Glomerular endothelial cell (primary cell): ENCODE measurements around the gene NTRK3. TPM values are rescaled to one million over a fixed set of nuclear protein-coding genes. Genes with fewer than 3 reads are reported as not detected.
"Not testable (repeated sequence)": the region's sequence is repeated elsewhere in the genome, so short reads cannot be mapped to it uniquely, and the experiment has no call there.

Experiments used
- DNase-seq: peaks from one replicate; pipeline ENCODE4 v3.0.0-alpha.2; 2011; ENCODE audit warnings: low read depth, low spot score; ENCODE audit errors: extremely low read depth
- total RNA-seq: library from RNA; depleted of rRNA; stranded (reverse); fragments of >200 nt; gene quantifications from 2 replicates; pipeline ENCODE4 v1.2.3, GENCODE V29; 2015

The NTRK3 gene
- total RNA-seq, 1 donor from 2014 or later = 0.41 TPM

DNA sequence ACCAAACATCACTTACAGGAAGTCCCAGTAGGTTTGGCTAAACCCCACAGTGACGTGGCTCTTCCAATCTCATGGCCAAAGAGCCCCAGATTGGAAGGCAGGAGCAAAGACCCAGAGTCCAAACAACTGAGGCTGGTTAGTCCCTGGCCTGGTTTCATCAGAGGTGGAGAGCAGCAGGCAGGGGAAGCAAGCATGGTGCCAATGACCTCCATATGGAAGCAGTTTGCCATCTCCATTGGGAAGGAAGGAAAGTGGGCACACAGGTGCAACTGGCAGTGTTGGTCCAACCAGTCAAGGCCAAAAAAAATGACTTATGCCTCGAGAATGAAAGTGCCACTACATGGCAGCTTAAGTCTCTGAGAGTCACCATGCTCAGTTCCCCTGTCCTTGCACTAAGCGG is 175.9 kb downstream of the NTRK3 start:
- no peak for DNase-seq

- no peak for DNase-seq
These were observed 179.1 kb downstream of the NTRK3 start for GRCh38 chr15:88077296-88078020.

GRCh38 chr15:88076328-88076727 is 180.2 kb downstream of the NTRK3 start:
- no peak for DNase-seq

DNA sequence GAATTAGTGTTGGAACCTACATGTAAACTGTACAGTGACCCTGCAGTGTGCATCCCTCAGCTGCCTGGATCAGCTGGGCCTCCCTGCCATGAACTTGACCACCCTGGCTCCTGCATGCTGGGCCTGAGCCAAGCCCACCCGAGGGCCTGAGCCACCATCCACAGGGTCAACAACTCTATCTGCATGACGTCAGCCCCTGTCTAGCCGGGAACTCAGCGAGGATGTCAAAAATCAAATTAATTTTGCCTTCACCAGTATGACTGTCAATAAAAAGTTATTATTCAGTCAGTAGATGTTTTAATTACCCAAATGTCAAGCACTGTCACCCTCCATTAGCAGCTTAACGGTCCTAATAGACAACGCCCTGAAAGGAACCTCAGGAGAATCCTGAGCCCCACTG is 181.4 kb downstream of the NTRK3 start:
- no peak for DNase-seq

- no peak for DNase-seq
These were observed 182.2 kb downstream of the NTRK3 start for GRCh38 chr15:88074386-88074785.

GRCh38 chr15:88073391-88073691 is 183.2 kb downstream of the NTRK3 start:
- no peak for DNase-seq

GRCh38 chr15:88072598-88073390 is 183.7 kb downstream of the NTRK3 start:
- DNase-seq = no peak

- not testable (repeated sequence) for DNase-seq
These were observed 184.4 kb downstream of the NTRK3 start for GRCh38 chr15:88072133-88072532.

DNA sequence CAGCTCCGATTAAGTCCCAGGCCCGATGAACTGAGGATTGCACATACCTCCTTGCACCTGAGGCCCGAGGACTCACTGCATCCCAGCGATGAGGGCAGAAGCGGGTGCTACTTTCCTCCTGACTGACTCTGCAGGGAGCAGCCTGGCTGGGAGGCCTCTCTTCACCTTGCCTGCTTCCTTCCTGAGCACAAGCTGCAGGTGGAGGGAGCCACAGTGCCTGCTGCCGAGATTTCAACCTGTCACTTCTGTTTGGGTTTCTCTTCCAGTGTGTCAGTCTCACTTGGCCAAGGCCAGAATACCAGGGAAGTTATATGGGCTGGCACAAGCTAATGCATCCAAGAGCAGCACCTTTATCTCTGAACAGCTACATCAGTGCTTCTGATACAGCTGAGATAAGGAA is 185.4 kb downstream of the NTRK3 start:
- DNase-seq = no peak

- no peak for DNase-seq
These were observed 187.0 kb downstream of the NTRK3 start for GRCh38 chr15:88069561-88069960.

DNA sequence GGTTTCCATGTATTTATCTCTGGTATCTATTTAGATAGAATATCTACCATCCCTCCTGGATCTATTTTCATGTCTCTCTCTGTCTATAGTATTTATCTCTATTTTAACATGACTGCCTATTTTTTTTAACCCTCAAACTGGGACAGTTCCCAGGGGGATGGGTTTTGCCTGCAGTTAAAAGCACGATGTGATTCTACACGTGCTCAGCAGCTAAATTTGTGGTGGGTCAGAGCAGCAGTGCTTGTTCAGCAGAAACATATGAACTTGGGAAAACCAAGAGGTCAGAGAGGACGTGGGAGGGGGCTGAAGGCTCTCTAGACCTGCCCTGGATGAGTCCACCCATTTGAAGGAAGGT is 189.2 kb downstream of the NTRK3 start:
- DNase-seq = no peak

DNA sequence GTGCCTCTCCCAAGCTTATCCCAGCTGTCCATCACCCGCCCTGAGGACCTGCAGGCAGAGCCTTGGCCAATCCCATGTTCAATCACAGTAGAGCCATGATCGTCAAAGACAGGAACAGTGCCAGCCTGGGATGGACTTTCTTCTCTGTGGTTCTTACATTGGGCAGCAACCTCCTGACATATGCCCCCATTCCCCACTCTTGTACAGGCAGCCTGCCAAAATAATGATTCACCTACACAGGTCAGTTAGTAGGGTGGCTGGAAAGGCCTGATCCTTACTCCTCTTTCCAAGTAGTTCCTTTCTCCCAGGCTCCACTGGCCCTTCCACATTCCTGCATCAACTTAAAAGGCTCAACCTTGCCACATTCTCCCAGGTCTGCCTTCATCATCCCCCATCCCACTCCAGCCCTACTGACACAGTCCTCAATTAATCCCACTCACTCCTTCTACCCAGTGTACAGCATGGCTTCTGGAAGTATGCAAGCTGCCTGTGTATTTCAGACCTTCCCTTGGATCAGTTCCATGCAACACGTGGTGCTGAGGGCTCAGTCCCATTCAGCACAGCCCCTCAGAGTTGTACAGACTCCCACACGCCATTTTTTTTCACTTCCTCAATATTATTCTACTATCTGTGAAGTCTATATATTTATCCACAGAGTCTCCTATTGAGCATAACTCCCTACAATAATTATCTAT is 189.8 kb downstream of the NTRK3 start:
- no peak for DNase-seq

DNA sequence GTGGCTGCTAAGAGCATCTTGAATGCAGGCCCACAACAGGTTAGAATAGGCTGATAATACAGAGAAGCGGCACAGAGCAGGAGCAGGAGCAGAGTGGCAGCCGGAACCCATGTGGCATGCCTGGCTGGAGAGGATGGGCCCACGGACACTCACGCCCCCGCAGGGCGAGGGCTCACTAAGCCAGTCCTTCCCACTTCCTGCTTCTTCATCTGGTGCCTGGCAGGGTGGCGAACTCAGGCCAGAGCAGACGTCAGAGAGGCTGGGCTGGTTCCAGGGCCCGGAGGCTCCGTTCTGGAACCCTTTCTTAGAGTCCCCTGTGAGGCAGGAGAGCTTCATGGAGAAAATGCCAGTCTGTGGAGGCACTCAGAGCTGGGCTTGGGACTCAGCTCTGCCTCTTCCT is 195.1 kb downstream of the NTRK3 start:
- DNase-seq = no peak

DNA sequence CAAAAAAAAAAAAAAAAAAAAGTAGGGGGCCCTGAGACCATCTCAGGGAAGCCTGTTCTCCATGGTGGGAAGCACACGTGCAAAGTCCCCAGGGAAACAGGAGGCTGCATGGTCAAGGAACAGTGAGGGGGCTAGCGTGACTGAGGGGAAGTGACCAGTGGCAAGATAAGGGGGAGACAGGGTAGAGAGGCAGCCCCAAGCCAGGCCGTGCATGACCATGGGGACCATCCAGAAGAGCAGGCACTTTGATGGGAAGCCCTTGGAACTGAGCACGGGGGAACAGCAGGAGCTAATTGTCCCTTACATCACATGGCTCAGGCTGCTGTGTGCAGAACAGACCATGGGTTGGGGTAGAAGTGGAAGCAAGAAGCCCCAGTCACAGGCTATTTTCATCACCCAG is 196.2 kb downstream of the NTRK3 start:
- no peak for DNase-seq

DNA sequence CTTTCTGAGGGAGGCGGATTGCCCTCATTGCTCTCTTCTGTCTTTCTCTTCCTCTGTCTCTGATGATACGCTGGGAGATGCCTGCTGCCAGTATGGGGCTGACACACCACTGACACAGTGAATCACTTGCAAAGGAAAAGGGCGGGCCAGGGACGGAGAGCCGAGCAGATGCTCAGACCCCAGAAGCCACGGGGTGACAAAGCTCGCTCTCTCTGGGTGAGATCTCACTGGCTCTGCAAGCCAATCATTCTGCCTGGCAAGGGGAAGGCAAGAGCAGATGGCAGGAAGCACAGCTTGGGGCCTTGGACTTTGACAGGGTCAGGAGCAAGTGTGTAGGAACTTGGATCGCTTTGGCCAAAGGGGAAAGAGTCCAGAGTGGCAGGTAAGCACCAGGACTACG is 198.7 kb downstream of the NTRK3 start:
- DNase-seq = no peak

GRCh38 chr15:88049506-88049905 is 207.0 kb downstream of the NTRK3 start:
- no peak for DNase-seq

DNA sequence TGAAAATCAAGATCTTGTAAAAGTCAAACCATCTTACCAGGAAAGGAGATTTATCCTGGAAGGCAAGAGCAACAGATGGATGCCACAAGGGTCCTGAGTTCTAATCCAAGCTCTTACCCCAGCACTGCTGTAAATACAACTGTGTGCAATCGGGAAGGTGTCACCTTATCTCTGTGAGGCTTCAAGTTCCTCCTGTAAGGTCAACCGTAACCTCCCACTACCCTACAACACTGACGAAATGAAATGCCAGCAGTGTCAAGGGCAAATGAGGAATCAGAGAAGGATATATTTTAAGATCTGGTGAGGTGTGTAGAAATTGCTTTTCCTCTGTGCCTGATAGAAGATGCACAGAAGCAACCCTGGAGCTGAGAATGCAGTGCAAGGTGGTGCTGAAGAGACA is 207.8 kb downstream of the NTRK3 start:
- no peak for DNase-seq

DNA sequence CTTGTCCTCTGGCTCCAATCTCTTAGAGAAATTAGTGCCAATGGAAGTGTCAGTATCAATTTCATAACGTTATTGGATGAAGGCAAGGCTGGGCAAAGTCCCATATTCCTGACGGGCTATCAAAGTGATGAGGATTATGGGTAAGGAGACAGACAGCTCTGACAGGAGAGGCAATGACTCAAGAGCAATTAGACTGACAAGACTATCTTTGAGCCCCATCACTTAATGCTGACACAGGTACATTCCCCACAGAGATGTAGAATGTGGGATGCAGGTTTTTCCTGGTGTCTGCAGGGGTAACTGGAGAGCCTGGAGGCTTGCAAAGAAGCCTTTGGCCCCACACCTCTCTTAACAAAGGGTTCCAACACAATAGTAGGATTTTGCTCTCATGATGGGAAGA is 208.3 kb downstream of the NTRK3 start:
- no peak for DNase-seq

GRCh38 chr15:88046576-88047129 is 209.9 kb downstream of the NTRK3 start:
- no peak for DNase-seq

GRCh38 chr15:88043396-88043795 is 213.1 kb downstream of the NTRK3 start:
- no peak for DNase-seq

DNA sequence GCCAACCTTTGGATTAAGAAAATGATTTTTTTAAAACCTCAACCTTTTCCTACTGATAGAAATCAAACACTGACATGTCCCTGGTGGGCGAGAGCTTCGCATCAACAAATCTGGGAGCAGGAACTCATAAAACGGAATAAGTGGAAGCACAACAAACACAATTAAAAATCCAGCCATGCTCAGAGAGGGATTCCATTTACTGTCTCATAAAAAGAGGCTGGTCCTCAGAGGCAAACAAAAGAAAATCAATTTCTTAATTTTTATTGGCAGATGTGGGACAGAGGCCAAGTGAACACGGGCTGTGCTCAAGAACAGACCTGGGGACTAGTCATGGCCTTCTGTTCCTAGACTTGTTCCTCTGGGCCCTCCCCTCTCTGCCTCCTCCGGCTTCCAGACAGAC is 214.5 kb downstream of the NTRK3 start:
- DNase-seq = no peak

- no peak for DNase-seq
These were observed 216.0 kb downstream of the NTRK3 start for GRCh38 chr15:88040516-88040915.
